Activated T-helper 2 cell treated with anti-CD3 and anti-CD28 coated beads, Interferon-gamma antibody, Interleukin-2, Interleukin-4, amounts not matched to agents 10 μg/mL and 5 μg/mL and 100 μg/mL, durations not matched to agents 14 hours and 24 hours and 36 hours (primary cell): Measurements from ENCODE around the gene PCSK1. TPM values are rescaled to one million over a fixed set of nuclear protein-coding genes. Genes with fewer than 3 reads are reported as not detected.

Source experiments
- DNase-seq: peaks from one replicate; pipeline ENCODE4 v3.0.0; 2021; ENCODE audit warnings: low spot score
- H3K27ac Mint-ChIP-seq: one replicate; pipeline ENCODE4 v1.8.0; 2021; ENCODE audit warnings: mixed read lengths
- H3K27me3 Mint-ChIP-seq: one replicate; pipeline ENCODE4 v1.8.0; 2021; ENCODE audit warnings: low read depth, mixed read lengths
- H3K36me3 Mint-ChIP-seq: one replicate; pipeline ENCODE4 v1.8.0; 2021; ENCODE audit warnings: low read depth, mixed read lengths
- H3K4me1 Mint-ChIP-seq: one replicate; pipeline ENCODE4 v1.8.0; 2021; ENCODE audit warnings: low read depth, mixed read lengths
- H3K4me3 Mint-ChIP-seq: one replicate; pipeline ENCODE4 v1.8.0; 2021; ENCODE audit warnings: low read depth, mild to moderate bottlenecking, moderate library complexity, mixed read lengths
- H3K9me3 Mint-ChIP-seq: one replicate; pipeline ENCODE4 v1.8.0; 2021; ENCODE audit warnings: mixed read lengths
- intact Hi-C: fragments of 100-400 bp; cut with micrococcal nuclease; formaldehyde crosslinking; loops from one replicate; pipeline ENCODE4 v1.15.1; 2023
- total RNA-seq: library from RNA; stranded (reverse); gene quantifications from 2 replicates; pipeline ENCODE4 v1.2.3, GENCODE V29; 2022

Gene PCSK1
- not detected in 2 replicates for total RNA-seq

- intact Hi-C loops = loop anchor here (10.0 kb wide), 1 partner anchor 88 kb away; no protein-coding TSS in a partner anchor
- no peak for DNase-seq
- H3K36me3 Mint-ChIP-seq = no peaks in the 10 kb centered on the region
Measured at GRCh38 chr5:96433066-96433447, at the start of gene PCSK1. TSS of gene PCSK1 (minus strand) at chr5:96433248. CDS start at chr5:96433042, 206 bp downstream.

GRCh38 chr5:96481867-96482266 is 48.8 kb upstream of the PCSK1 start:
- no peaks in the 10 kb centered on the region for H3K4me1 Mint-ChIP-seq
- H3K27ac Mint-ChIP-seq = no peak overlapping the region
- no peaks in the 10 kb centered on the region for H3K36me3 Mint-ChIP-seq
- H3K9me3 Mint-ChIP-seq = no peaks in the 10 kb centered on the region
- H3K27me3 Mint-ChIP-seq = peaks cover 2% of the 10 kb centered on the region
- intact Hi-C loops = no loop called here
- no peak for DNase-seq
- no peak overlapping the region for H3K4me3 Mint-ChIP-seq

More at GRCh38 chr5:96433066-96433447, at the start of gene PCSK1:
- H3K27me3 Mint-ChIP-seq = peaks cover 55% of the 10 kb centered on the region
- H3K4me1 Mint-ChIP-seq = peaks cover 9% of the 10 kb centered on the region
- H3K4me3 Mint-ChIP-seq = no peak within 1 kb of the TSS
- no peaks in the 10 kb centered on the region for H3K9me3 Mint-ChIP-seq
- peak within 1 kb of the TSS; percentile 8 for H3K27ac Mint-ChIP-seq

GRCh38 chr5:96481009-96481786 is 48.1 kb upstream of the PCSK1 start:
- intact Hi-C loops = no loop called here
- Mint-ChIP-seq H3K27me3 (peaks cover 6% of the 10 kb centered on the region), H3K36me3 (no peaks in the 10 kb centered on the region), H3K4me3 (no peak overlapping the region), H3K9me3 (no peaks in the 10 kb centered on the region), H3K27ac (no peak overlapping the region), H3K4me1 (no peaks in the 10 kb centered on the region)
- no peak for DNase-seq

- H3K27me3 Mint-ChIP-seq = peaks cover 4% of the 10 kb centered on the region
Measured at GRCh38 chr5:96478983-96479382, 45.9 kb upstream of the PCSK1 start.

GRCh38 chr5:96476654-96477053 is 43.6 kb upstream of the PCSK1 start:
- no peaks in the 10 kb centered on the region for H3K4me1 Mint-ChIP-seq
- intact Hi-C loops = no loop called here
- peaks cover 7% of the 10 kb centered on the region for H3K27me3 Mint-ChIP-seq

More at GRCh38 chr5:96478983-96479382, 45.9 kb upstream of the PCSK1 start:
- H3K4me3 Mint-ChIP-seq = no peak overlapping the region
- DNase-seq = no peak
- no peaks in the 10 kb centered on the region for H3K9me3 Mint-ChIP-seq
- H3K4me1 Mint-ChIP-seq = no peaks in the 10 kb centered on the region
- intact Hi-C loops = no loop called here
- no peaks in the 10 kb centered on the region for H3K36me3 Mint-ChIP-seq
- no peak overlapping the region for H3K27ac Mint-ChIP-seq

GRCh38 chr5:96474073-96474472 is 41.0 kb upstream of the PCSK1 start:
- Mint-ChIP-seq H3K27ac (no peak overlapping the region), H3K9me3 (no peaks in the 10 kb centered on the region), H3K36me3 (no peaks in the 10 kb centered on the region), H3K4me1 (no peaks in the 10 kb centered on the region), H3K27me3 (peaks cover 13% of the 10 kb centered on the region), H3K4me3 (no peak overlapping the region)
- no peak for DNase-seq
- intact Hi-C loops = no loop called here

More at GRCh38 chr5:96476654-96477053, 43.6 kb upstream of the PCSK1 start:
- DNase-seq = no peak
- H3K36me3 Mint-ChIP-seq = no peaks in the 10 kb centered on the region
- no peak overlapping the region for H3K4me3 Mint-ChIP-seq
- H3K27ac Mint-ChIP-seq = no peak overlapping the region
- H3K9me3 Mint-ChIP-seq = no peaks in the 10 kb centered on the region

- Mint-ChIP-seq H3K27ac (no peak overlapping the region), H3K4me3 (no peak overlapping the region), H3K4me1 (no peaks in the 10 kb centered on the region), H3K36me3 (no peaks in the 10 kb centered on the region), H3K27me3 (peaks cover 16% of the 10 kb centered on the region), H3K9me3 (no peaks in the 10 kb centered on the region)
- intact Hi-C loops = no loop called here
- DNase-seq = no peak
Measured at GRCh38 chr5:96473155-96473554, 40.1 kb upstream of the PCSK1 start.

GRCh38 chr5:96470785-96471184 is 37.7 kb upstream of the PCSK1 start:
- H3K36me3 Mint-ChIP-seq = no peaks in the 10 kb centered on the region
- peaks cover 18% of the 10 kb centered on the region for H3K27me3 Mint-ChIP-seq
- no peaks in the 10 kb centered on the region for H3K4me1 Mint-ChIP-seq
- no peak for DNase-seq
- intact Hi-C loops = no loop called here
- no peak overlapping the region for H3K4me3 Mint-ChIP-seq
- H3K9me3 Mint-ChIP-seq = no peaks in the 10 kb centered on the region
- no peak overlapping the region for H3K27ac Mint-ChIP-seq

GRCh38 chr5:96468956-96469355 is 35.9 kb upstream of the PCSK1 start:
- no peak overlapping the region for H3K27ac Mint-ChIP-seq
- H3K4me1 Mint-ChIP-seq = no peaks in the 10 kb centered on the region
- H3K9me3 Mint-ChIP-seq = no peaks in the 10 kb centered on the region
- no peak overlapping the region for H3K4me3 Mint-ChIP-seq
- no peaks in the 10 kb centered on the region for H3K36me3 Mint-ChIP-seq
- no peak for DNase-seq
- peaks cover 22% of the 10 kb centered on the region for H3K27me3 Mint-ChIP-seq
- intact Hi-C loops = no loop called here

- H3K27me3 Mint-ChIP-seq = peaks cover 33% of the 10 kb centered on the region
- H3K9me3 Mint-ChIP-seq = no peaks in the 10 kb centered on the region
- no peaks in the 10 kb centered on the region for H3K36me3 Mint-ChIP-seq
- no peak for DNase-seq
- intact Hi-C loops = no loop called here
- H3K27ac Mint-ChIP-seq = no peak overlapping the region
- no peak overlapping the region for H3K4me3 Mint-ChIP-seq
- H3K4me1 Mint-ChIP-seq = no peaks in the 10 kb centered on the region
Measured at GRCh38 chr5:96463091-96463490, 30.0 kb upstream of the PCSK1 start.

GRCh38 chr5:96459313-96460121 is 26.5 kb upstream of the PCSK1 start:
- DNase-seq = no peak
- H3K4me1 Mint-ChIP-seq = no peaks in the 10 kb centered on the region
- intact Hi-C loops = no loop called here
- peaks cover 26% of the 10 kb centered on the region for H3K27me3 Mint-ChIP-seq
- no peak overlapping the region for H3K4me3 Mint-ChIP-seq
- H3K27ac Mint-ChIP-seq = no peak overlapping the region
- H3K36me3 Mint-ChIP-seq = no peaks in the 10 kb centered on the region
- no peaks in the 10 kb centered on the region for H3K9me3 Mint-ChIP-seq

GRCh38 chr5:96458176-96458575 is 25.1 kb upstream of the PCSK1 start:
- Mint-ChIP-seq H3K9me3 (no peaks in the 10 kb centered on the region), H3K36me3 (no peaks in the 10 kb centered on the region), H3K4me1 (no peaks in the 10 kb centered on the region), H3K27ac (no peak overlapping the region), H3K27me3 (peaks cover 22% of the 10 kb centered on the region), H3K4me3 (no peak overlapping the region)
- DNase-seq = no peak
- intact Hi-C loops = no loop called here

- DNase-seq = no peak
- Mint-ChIP-seq H3K27ac (no peak overlapping the region), H3K4me1 (no peaks in the 10 kb centered on the region), H3K9me3 (no peaks in the 10 kb centered on the region), H3K27me3 (peaks cover 6% of the 10 kb centered on the region), H3K36me3 (no peaks in the 10 kb centered on the region), H3K4me3 (no peak overlapping the region)
- intact Hi-C loops = no loop called here
Measured at GRCh38 chr5:96455789-96456188, 22.7 kb upstream of the PCSK1 start.
